ENCODE results near the gene ANKS1B.

ANKS1B gene

DNA sequence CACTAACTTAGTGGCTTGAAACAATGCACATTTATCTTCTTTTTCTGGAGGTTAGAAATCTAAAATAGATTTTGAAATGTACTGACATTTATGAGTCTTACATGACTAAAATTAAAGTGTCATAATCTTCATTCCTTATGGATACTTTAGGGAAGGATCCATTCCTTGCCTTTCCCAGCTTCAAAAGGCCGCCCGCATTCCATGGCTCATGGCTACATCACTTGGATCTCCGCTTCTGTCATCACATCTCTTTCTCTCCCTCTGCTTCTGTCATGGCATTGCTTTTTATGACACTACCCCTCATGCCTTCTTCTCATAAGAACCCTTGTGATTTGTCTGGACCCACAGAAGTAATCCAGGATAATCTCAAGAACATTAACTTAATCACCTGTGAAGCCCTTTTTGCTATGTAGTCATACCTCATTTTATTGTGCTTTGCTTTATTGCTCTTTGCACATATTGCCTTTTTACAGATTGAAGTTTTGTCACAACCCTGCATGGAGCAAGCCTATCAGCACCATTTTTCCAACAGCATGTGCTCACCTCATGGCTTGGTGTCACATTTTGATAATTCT, 270.7 kb downstream of the ANKS1B start:
- no peak overlapping the region for H3K4me3 ChIP-seq (ENCODE audit: low read depth, low read length)
- H3K36me3 ChIP-seq = no peaks in the 10 kb centered on the region
- no peaks in the 10 kb centered on the region for H3K27me3 ChIP-seq (ENCODE audit: insufficient read depth, low read depth, severe bottlenecking)
- no peak for DNase-seq
- H3K27ac ChIP-seq = no peak overlapping the region
- TF ChIP-seq, protein P1, sequence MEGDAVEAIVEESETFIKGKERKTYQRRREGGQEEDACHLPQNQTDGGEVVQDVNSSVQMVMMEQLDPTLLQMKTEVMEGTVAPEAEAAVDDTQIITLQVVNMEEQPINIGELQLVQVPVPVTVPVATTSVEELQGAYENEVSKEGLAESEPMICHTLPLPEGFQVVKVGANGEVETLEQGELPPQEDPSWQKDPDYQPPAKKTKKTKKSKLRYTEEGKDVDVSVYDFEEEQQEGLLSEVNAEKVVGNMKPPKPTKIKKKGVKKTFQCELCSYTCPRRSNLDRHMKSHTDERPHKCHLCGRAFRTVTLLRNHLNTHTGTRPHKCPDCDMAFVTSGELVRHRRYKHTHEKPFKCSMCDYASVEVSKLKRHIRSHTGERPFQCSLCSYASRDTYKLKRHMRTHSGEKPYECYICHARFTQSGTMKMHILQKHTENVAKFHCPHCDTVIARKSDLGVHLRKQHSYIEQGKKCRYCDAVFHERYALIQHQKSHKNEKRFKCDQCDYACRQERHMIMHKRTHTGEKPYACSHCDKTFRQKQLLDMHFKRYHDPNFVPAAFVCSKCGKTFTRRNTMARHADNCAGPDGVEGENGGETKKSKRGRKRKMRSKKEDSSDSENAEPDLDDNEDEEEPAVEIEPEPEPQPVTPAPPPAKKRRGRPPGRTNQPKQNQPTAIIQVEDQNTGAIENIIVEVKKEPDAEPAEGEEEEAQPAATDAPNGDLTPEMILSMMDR (IDR thresholded peaks at IDR 0.05; ENCODE audit: low read depth, low read length) = no peak
- H3K9me3 ChIP-seq (ENCODE audit: severe bottlenecking) = peaks cover 8% of the 10 kb centered on the region

DNA sequence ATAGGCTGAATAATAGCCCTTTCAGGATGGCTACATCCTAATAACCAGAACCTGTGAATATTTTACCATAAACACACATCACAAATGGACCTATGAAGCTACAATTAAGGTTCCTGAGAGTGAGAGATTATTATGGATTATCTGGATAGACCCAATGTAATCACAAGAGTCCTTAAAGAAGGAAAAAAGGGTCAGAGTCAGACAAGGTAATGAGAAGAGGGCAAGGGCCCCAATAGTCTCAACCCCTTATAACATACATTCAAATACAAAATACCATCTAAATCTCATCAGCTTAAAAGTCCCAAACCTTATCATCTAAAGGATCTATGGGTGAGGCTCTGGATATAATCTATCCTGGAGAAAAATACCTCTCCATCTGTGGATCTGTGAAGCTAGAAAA, 272.5 kb downstream of the ANKS1B start:
- no peak overlapping the region for H3K4me3 ChIP-seq (ENCODE audit: low read depth, low read length)
- DNase-seq = no peak
- no peaks in the 10 kb centered on the region for H3K27me3 ChIP-seq (ENCODE audit: insufficient read depth, low read depth, severe bottlenecking)
- H3K27ac ChIP-seq = no peak overlapping the region
- TF ChIP-seq, protein P1 (IDR thresholded peaks at IDR 0.05; ENCODE audit: low read depth, low read length) = no peak
- no peaks in the 10 kb centered on the region for H3K36me3 ChIP-seq
- H3K9me3 ChIP-seq (ENCODE audit: severe bottlenecking) = peaks cover 8% of the 10 kb centered on the region

DNA sequence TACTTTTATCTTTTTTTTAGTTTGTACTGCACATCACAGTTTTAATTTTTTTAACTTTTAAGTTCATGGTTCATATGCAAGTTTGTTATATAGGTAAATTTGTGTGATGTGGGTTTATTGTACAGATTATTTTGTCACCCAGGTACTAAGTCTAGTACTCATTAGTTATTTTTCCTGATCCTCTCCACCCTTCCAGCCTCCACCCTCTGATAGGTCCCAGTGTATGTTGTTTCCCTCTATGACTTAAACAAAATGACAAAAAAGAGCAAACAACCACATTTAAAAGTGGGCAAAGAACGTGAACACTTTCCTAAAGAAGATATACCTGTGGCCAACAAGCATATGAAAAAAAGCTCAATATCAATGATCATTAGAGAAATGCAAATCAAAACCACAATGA, 273.5 kb downstream of the ANKS1B start:
- Histone ChIP-seq H3K27me3 (ENCODE audit: insufficient read depth, low read depth, severe bottlenecking) (no peaks in the 10 kb centered on the region), H3K36me3 (no peaks in the 10 kb centered on the region), H3K9me3 (ENCODE audit: severe bottlenecking) (peaks cover 8% of the 10 kb centered on the region), H3K4me3 (ENCODE audit: low read depth, low read length) (no peak overlapping the region), H3K27ac (no peak overlapping the region)
- DNase-seq = no peak
- TF ChIP-seq, protein P1 (IDR thresholded peaks at IDR 0.05; ENCODE audit: low read depth, low read length) = no peak

DNA sequence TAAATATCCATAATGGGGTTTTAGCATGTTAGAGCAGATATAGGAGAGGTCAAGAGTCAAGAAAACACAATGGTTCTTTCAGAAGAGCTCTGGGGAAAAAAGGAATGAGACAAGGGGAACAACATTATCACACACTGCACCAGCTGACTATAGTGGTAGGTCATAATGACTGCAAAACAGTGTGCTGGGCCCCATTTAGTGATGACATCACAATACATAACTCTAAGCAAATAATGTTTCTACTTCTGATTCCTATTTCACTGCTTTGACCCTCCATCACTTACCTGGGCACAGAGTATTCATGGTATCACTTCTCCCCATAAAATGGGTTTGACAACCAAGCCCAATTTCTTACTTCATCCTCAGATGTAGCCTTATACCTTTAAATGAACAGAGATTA, 275.1 kb downstream of the ANKS1B start:
- Histone ChIP-seq H3K27ac (no peak overlapping the region), H3K36me3 (no peaks in the 10 kb centered on the region), H3K9me3 (ENCODE audit: severe bottlenecking) (peaks cover 8% of the 10 kb centered on the region), H3K27me3 (ENCODE audit: insufficient read depth, low read depth, severe bottlenecking) (no peaks in the 10 kb centered on the region), H3K4me3 (ENCODE audit: low read depth, low read length) (no peak overlapping the region)
- TF ChIP-seq, protein P1 (IDR thresholded peaks at IDR 0.05; ENCODE audit: low read depth, low read length) = no peak
- DNase-seq = no peak

DNA sequence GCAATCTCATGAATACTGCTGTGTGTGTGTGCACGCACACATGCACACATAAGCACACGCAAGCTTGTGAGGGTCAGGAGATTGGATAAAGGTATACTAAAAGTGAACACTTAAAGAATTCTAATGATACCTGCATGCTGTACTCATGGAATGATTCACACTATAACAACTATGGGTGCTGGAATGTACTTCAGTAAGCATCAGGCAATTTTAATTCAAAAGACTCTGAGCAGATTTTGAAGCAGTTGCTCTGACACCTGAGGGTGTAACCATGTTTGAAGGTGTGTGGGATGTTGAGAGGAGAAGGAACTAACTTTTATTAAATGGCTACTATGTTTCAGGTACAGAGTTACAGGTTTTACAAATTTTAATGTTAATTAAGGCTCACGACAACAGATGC, 275.6 kb downstream of the ANKS1B start:
- TF ChIP-seq, protein P1 (IDR thresholded peaks at IDR 0.05; ENCODE audit: low read depth, low read length) = no peak
- DNase-seq = no peak
- no peak overlapping the region for H3K4me3 ChIP-seq (ENCODE audit: low read depth, low read length)
- no peaks in the 10 kb centered on the region for H3K36me3 ChIP-seq
- H3K27me3 ChIP-seq (ENCODE audit: insufficient read depth, low read depth, severe bottlenecking) = no peaks in the 10 kb centered on the region
- H3K27ac ChIP-seq = no peak overlapping the region
- peaks cover 3% of the 10 kb centered on the region for H3K9me3 ChIP-seq (ENCODE audit: severe bottlenecking)

DNA sequence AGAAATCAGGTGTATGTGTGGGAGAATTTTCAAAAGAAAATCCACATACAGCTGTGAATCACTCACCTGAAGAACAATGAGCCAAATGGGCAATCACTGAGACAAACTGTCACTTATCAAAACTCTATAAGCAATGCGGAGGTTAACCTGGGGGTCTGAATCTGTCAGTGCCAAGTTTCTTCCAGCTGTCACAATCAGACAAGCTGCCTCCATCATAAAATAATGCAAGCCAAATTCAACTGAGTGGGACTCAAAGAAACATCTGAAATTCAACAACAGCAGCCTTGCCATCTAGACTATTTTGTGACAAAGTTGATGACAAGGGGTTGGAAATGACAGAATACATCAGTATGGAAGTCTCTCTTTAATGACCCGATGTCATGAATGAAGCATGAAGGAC, 276.9 kb downstream of the ANKS1B start:
- no peak for DNase-seq
- TF ChIP-seq, protein P1 (IDR thresholded peaks at IDR 0.05; ENCODE audit: low read depth, low read length) = no peak
- Histone ChIP-seq H3K27me3 (ENCODE audit: insufficient read depth, low read depth, severe bottlenecking) (no peaks in the 10 kb centered on the region), H3K36me3 (no peaks in the 10 kb centered on the region), H3K4me3 (ENCODE audit: low read depth, low read length) (no peak overlapping the region), H3K9me3 (ENCODE audit: severe bottlenecking) (no peaks in the 10 kb centered on the region), H3K27ac (no peak overlapping the region)
